Mesenchymal stem cell (in vitro differentiated cells and primary cell): ENCODE results near the gene METAP1.
"Not testable (repeated sequence)": the region's sequence is repeated elsewhere in the genome, so short reads cannot be mapped to it uniquely, and the experiment has no call there.

Experiments used
- DNase-seq: peaks from one replicate; pipeline ENCODE4 v3.0.0-alpha.2; 2013
- H2AFZ ChIP-seq: one replicate; pipeline ENCODE4 v1.6.1; 2013; ENCODE audit warnings: low read depth, mild to moderate bottlenecking, control low read depth, inconsistent platforms, low read length, moderate library complexity
- H2AK5ac ChIP-seq: 2 replicates; pipeline ENCODE4 v1.6.1; 2013; ENCODE audit warnings: low read length, moderate library complexity, mild to moderate bottlenecking, inconsistent platforms; ENCODE audit not compliant: severe bottlenecking
- H2BK120ac ChIP-seq: one replicate; pipeline ENCODE4 v1.6.1; 2013; ENCODE audit warnings: low read depth, mild to moderate bottlenecking, inconsistent platforms, low read length, moderate library complexity
- H2BK12ac ChIP-seq, 2 experiments: one replicate each; pipeline ENCODE4 v1.6.1; 2013; ENCODE audit warnings: inconsistent platforms in 2 of 2, low read length in 2 of 2, mild to moderate bottlenecking in 2 of 2, moderate library complexity in 2 of 2, control low read depth in 1 of 2
- H2BK15ac ChIP-seq: one replicate; pipeline ENCODE4 v1.6.1; 2013; ENCODE audit warnings: mild to moderate bottlenecking, low read depth, inconsistent platforms; ENCODE audit not compliant: poor library complexity, severe bottlenecking
- H2BK5ac ChIP-seq: 2 replicates; pipeline ENCODE4 v1.6.1; 2013; ENCODE audit warnings: low read depth, mild to moderate bottlenecking, low read length, control low read depth, inconsistent platforms; ENCODE audit not compliant: poor library complexity, severe bottlenecking
- H3K14ac ChIP-seq, 2 experiments: one replicate each; pipeline ENCODE4 v1.6.1; 2013; ENCODE audit warnings: inconsistent platforms in 2 of 2, low read length in 2 of 2, control low read depth in 1 of 2, mild to moderate bottlenecking in 1 of 2, moderate library complexity in 1 of 2
- H3K18ac ChIP-seq, 2 experiments: one replicate each; pipeline ENCODE4 v1.6.1; 2013; ENCODE audit warnings: inconsistent platforms in 2 of 2, low read length in 2 of 2, control low read depth in 1 of 2, low read depth in 1 of 2, mild to moderate bottlenecking in 1 of 2
- H3K23ac ChIP-seq, 2 experiments: one replicate each; pipeline ENCODE4 v1.6.1; 2013; ENCODE audit warnings: inconsistent platforms in 2 of 2, low read length in 2 of 2, mild to moderate bottlenecking in 2 of 2, moderate library complexity in 2 of 2, control low read depth in 1 of 2
- H3K27ac ChIP-seq: 2 replicates; pipeline ENCODE4 v1.5.1; 2013; ENCODE audit warnings: mild to moderate bottlenecking, moderate library complexity, low read length, control low read depth, inconsistent platforms; ENCODE audit not compliant: poor library complexity, severe bottlenecking
- H3K27me3 ChIP-seq, 2 experiments: 2 replicates each; pipeline versions ENCODE4 v1.6.1 to v1.7.0; 2013; ENCODE audit warnings: low read length in 2 of 2, mild to moderate bottlenecking in 2 of 2, moderate library complexity in 2 of 2, control low read depth in 1 of 2, inconsistent platforms in 1 of 2; ENCODE audit not compliant: control insufficient read depth in 1 of 2, insufficient read depth in 1 of 2
- H3K36me3 ChIP-seq, 2 experiments: 2 replicates each; pipeline versions ENCODE4 v1.6.1 to v1.7.0; 2013; ENCODE audit warnings: low read length in 2 of 2, control low read depth in 1 of 2, inconsistent platforms in 1 of 2, low read depth in 1 of 2, mild to moderate bottlenecking in 1 of 2; ENCODE audit not compliant: insufficient read depth in 2 of 2, control insufficient read depth in 1 of 2
- H3K4ac ChIP-seq, 2 experiments: one replicate each; pipeline ENCODE4 v1.6.1; 2013; ENCODE audit warnings: inconsistent platforms in 2 of 2, low read length in 2 of 2, mild to moderate bottlenecking in 2 of 2, moderate library complexity in 2 of 2, control low read depth in 1 of 2, low read depth in 1 of 2
- H3K4me1 ChIP-seq: 2 replicates; pipeline ENCODE4 v1.6.1; 2013; ENCODE audit warnings: low read depth, low read length, control low read depth; ENCODE audit not compliant: control insufficient read depth, insufficient read depth
- H3K4me2 ChIP-seq: 2 replicates; pipeline ENCODE4 v1.6.1; 2013; ENCODE audit warnings: low read length, mild to moderate bottlenecking, inconsistent platforms; ENCODE audit not compliant: poor library complexity, severe bottlenecking
- H3K4me3 ChIP-seq, 2 experiments: 2 replicates each; pipeline versions ENCODE4 v1.5.1 to v1.7.0; 2013; ENCODE audit warnings: low read length in 2 of 2, mild to moderate bottlenecking in 2 of 2, control low read depth in 1 of 2, low read depth in 1 of 2; ENCODE audit not compliant: insufficient read depth in 1 of 2
- H3K79me1 ChIP-seq: replicated peaks from 2 replicates; pipeline ENCODE4 v1.6.1; 2013; ENCODE audit warnings: mild to moderate bottlenecking, control low read depth, low read length, inconsistent platforms; ENCODE audit not compliant: poor library complexity, severe bottlenecking
- H3K9ac ChIP-seq: 2 replicates; pipeline ENCODE4 v1.7.0; 2013; ENCODE audit warnings: mild to moderate bottlenecking, low read length, moderate library complexity
- H3K9me3 ChIP-seq: 2 replicates; pipeline ENCODE4 v1.7.0; 2013; ENCODE audit warnings: mild to moderate bottlenecking, low read length; ENCODE audit not compliant: control insufficient read depth
- H4K8ac ChIP-seq: one replicate; pipeline ENCODE4 v1.6.1; 2013; ENCODE audit warnings: inconsistent platforms, mild to moderate bottlenecking, low read length, moderate library complexity
- H4K91ac ChIP-seq: one replicate; pipeline ENCODE4 v1.6.1; 2013; ENCODE audit warnings: mild to moderate bottlenecking, low read length, inconsistent platforms
- WGBS: methylation state at CpG from one replicate; pipeline ENCODE4 v1.1.7; 2013; ENCODE audit warnings: mixed read lengths; 5-methylcytosine and 5-hydroxymethylcytosine counted together

The METAP1 gene

DNA sequence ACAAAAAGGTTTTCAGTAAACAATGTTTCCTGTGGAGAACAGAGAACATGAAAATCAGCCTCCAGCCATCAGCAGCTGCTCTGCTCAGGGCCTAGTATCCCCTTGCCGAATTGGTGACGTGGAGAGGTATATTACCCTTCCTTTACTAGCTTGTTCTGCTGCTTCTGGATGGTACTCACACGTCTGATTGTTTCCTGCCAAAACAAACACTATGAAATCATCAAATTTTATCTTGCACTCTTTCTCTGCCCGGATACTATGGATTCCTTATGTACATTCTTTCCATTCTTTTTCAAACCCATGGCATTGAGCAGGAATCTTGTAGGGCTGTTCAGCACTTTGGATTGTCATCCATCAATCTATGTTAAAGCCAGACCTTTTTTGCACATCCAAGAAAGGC lies 18.8 kb upstream of the METAP1 start:
- 72% methylated on average over 4 of the region's 4 CpGs for whole genome bisulfite sequencing
- Histone ChIP-seq H2BK120ac (no peak overlapping the region), H3K14ac (no peak overlapping the region), H3K4ac (no peak overlapping the region), H4K91ac (no peak overlapping the region), H2AK5ac (no peak overlapping the region), H3K79me1 (no peaks in the 10 kb centered on the region), H2BK5ac (no peak overlapping the region), H3K18ac (no peak overlapping the region), H3K27ac (no peak overlapping the region), H4K8ac (no peak overlapping the region), H2BK15ac (no peak overlapping the region), H2BK12ac (no peak overlapping the region), H3K4me2 (no peak overlapping the region), H2AFZ (no peak overlapping the region), H3K9ac (no peak overlapping the region), H3K4me3 (no peak overlapping the region), H3K27me3 (no peaks in the 10 kb centered on the region), H3K36me3 (no peaks in the 10 kb centered on the region), H3K23ac (no peak overlapping the region), H3K4me1 (peaks cover 2% of the 10 kb centered on the region), H3K9me3 (no peaks in the 10 kb centered on the region)
- no peak for DNase-seq

DNA sequence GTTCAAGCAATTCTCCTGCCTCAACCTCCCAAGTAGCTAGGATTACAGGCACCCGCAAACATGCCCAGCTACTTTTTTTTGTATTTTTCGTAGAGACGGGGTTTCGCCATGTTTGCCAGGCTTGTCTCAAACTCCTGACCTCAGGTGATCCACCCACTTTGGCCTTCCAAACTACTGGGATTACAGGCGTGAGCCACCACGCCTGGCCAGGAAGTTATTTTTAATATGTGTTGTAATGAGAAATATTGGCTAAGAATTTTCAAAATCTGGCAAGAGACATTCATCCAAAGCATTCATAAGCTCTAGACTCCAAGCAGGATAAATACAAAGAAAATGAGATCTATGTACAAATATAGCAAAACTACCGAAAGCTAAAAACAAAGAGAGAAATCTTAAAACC lies 18.0 kb upstream of the METAP1 start:
- Histone ChIP-seq H2BK120ac (no peak overlapping the region), H2BK15ac (no peak overlapping the region), H4K8ac (no peak overlapping the region), H3K18ac (no peak overlapping the region), H2AFZ (no peak overlapping the region), H3K79me1 (no peaks in the 10 kb centered on the region), H3K4ac (no peak overlapping the region), H3K23ac (no peak overlapping the region), H2BK12ac (no peak overlapping the region), H3K9me3 (no peaks in the 10 kb centered on the region), H3K14ac (no peak overlapping the region), H3K27me3 (no peaks in the 10 kb centered on the region), H3K9ac (no peak overlapping the region), H4K91ac (no peak overlapping the region), H3K4me3 (no peak overlapping the region), H2AK5ac (no peak overlapping the region), H3K4me2 (no peak overlapping the region), H3K4me1 (peaks cover 2% of the 10 kb centered on the region), H2BK5ac (no peak overlapping the region), H3K27ac (no peak overlapping the region), H3K36me3 (no peaks in the 10 kb centered on the region)
- DNase-seq = no peak
- 98% methylated on average over 4 of the region's 7 CpGs for WGBS

DNA sequence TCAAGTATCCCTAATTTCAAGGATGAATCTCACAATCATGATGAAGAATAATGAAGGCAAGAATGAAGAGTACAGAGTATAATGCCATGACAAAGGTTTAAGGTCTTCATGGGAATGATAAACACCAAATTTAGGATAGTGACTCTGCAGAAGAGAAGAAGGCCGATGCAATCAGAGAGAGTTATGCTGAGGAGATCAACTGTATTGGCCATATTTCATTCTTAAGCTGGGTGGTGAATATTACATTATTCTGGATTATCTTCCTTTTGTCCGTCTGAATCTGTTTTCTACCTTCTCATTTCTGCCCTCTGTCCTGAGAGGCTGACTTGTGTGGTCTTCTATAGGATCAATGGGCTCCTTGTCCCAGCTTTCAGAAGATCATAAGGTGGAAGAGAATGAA lies 7.8 kb upstream of the METAP1 start:
- no peaks in the 10 kb centered on the region for H3K36me3 ChIP-seq
- no peak overlapping the region for H2AFZ ChIP-seq
- H3K18ac ChIP-seq = no peak overlapping the region
- H2BK120ac ChIP-seq = no peak overlapping the region
- H3K9me3 ChIP-seq = no peaks in the 10 kb centered on the region
- H3K4ac ChIP-seq = no peak overlapping the region
- H3K79me1 ChIP-seq = no peaks in the 10 kb centered on the region
- H3K23ac ChIP-seq = no peak overlapping the region
- no peak overlapping the region for H4K8ac ChIP-seq
- H4K91ac ChIP-seq = no peak overlapping the region
- no peak overlapping the region for H2BK12ac ChIP-seq
- DNase-seq = no peak
- WGBS = 0% methylated on average over 1 of the region's 2 CpGs
- no peak overlapping the region for H3K27ac ChIP-seq
- no peak overlapping the region for H2BK15ac ChIP-seq
- no peak overlapping the region for H3K4me2 ChIP-seq
- H3K14ac ChIP-seq = no peak overlapping the region
- H2AK5ac ChIP-seq = no peak overlapping the region
- H3K27me3 ChIP-seq = no peaks in the 10 kb centered on the region
- H3K4me3 ChIP-seq = no peak overlapping the region
- no peak overlapping the region for H2BK5ac ChIP-seq
- no peak overlapping the region for H3K9ac ChIP-seq
- no peaks in the 10 kb centered on the region for H3K4me1 ChIP-seq

DNA sequence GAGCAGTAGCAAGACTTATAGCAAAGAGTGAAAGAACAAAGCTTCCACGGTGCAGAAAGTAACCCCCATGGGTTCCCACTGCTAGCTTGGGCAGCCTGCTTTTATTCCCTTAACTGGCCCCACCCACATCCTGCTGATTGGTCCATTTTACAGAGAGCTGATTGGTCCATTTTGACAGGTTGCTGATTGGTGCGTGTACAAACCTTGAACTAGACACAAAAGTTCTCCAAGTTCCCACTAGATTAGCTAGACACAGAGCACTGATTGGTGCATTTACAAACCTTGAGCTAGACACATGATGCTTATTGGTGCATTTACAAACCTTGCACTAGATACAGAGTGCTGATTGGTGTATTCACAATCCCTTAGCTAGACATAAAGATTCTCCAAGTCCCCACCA lies 2.7 kb upstream of the METAP1 start:
- not testable (repeated sequence) for H2BK120ac ChIP-seq, H3K4me1 ChIP-seq, H3K79me1 ChIP-seq, H3K18ac ChIP-seq, DNase-seq, H2AFZ ChIP-seq, H3K4ac ChIP-seq, H2AK5ac ChIP-seq, H3K9me3 ChIP-seq, H4K91ac ChIP-seq, H3K4me2 ChIP-seq, H3K36me3 ChIP-seq, H4K8ac ChIP-seq, H2BK15ac ChIP-seq, H3K4me3 ChIP-seq, H3K9ac ChIP-seq, H3K14ac ChIP-seq, H3K23ac ChIP-seq, H2BK5ac ChIP-seq, H3K27me3 ChIP-seq, H2BK12ac ChIP-seq, H3K27ac ChIP-seq
- 94% methylated on average over 2 of the region's 2 CpGs for WGBS
